ENCODE results near the gene TMEM132A.

The TMEM132A gene

GRCh38 chr11:60924110-60924905, at the start of gene TMEM132A:
TSS of gene TMEM132A (plus strand) at chr11:60924460. CDS start at chr11:60924634, 174 bp downstream.
- no peak for DNase-seq

- DNase-seq = no peak
Measured at GRCh38 chr11:60875366-60876167, 48.7 kb upstream of the TMEM132A start.

GRCh38 chr11:60876168-60876485, 48.1 kb upstream of the TMEM132A start:
- no peak for DNase-seq

- DNase-seq = no peak
Measured at GRCh38 chr11:60878245-60879101, 45.8 kb upstream of the TMEM132A start.

GRCh38 chr11:60879104-60879503, 45.2 kb upstream of the TMEM132A start:
- DNase-seq = no peak

GRCh38 chr11:60879971-60880588, 44.2 kb upstream of the TMEM132A start:
- no peak for DNase-seq

GRCh38 chr11:60880643-60881282, 43.5 kb upstream of the TMEM132A start:
- DNase-seq = no peak

- no peak for DNase-seq
Measured at GRCh38 chr11:60887556-60887955, 36.7 kb upstream of the TMEM132A start.

GRCh38 chr11:60889869-60890311, 34.4 kb upstream of the TMEM132A start:
- DNase-seq = no peak

GRCh38 chr11:60890696-60891095, 33.6 kb upstream of the TMEM132A start:
- DNase-seq = no peak

GRCh38 chr11:60891103-60891741, 33.0 kb upstream of the TMEM132A start:
- no peak for DNase-seq

- no peak for DNase-seq
Measured at GRCh38 chr11:60895687-60896086, 28.6 kb upstream of the TMEM132A start.

GRCh38 chr11:60897496-60897895, 26.8 kb upstream of the TMEM132A start:
- DNase-seq = no peak

- DNase-seq = peak in 4 of 6 experiments; percentile 17 to 29 (median 24)
Measured at GRCh38 chr11:60899046-60899936, 25.0 kb upstream of the TMEM132A start.

- DNase-seq = no peak
Measured at GRCh38 chr11:60899977-60900376, 24.3 kb upstream of the TMEM132A start.

GRCh38 chr11:60900673-60901404, 23.4 kb upstream of the TMEM132A start:
- DNase-seq = no peak

- DNase-seq = no peak
Measured at GRCh38 chr11:60902625-60903024, 21.6 kb upstream of the TMEM132A start.

- DNase-seq = no peak
Measured at GRCh38 chr11:60905047-60905446, 19.2 kb upstream of the TMEM132A start.

GRCh38 chr11:60905551-60906113, 18.6 kb upstream of the TMEM132A start:
- DNase-seq = peak in 3 of 6 experiments; percentile 17 to 53 (median 26)
